ENCODE measurements around the gene SYNGAP1. TPM values are rescaled to one million over a fixed set of nuclear protein-coding genes. Genes with fewer than 3 reads are reported as not detected.
"Not testable (repeated sequence)": the region's sequence is repeated elsewhere in the genome, so short reads cannot be mapped to it uniquely, and the experiment has no call there.

Gene SYNGAP1
- total RNA-seq, 1 donor from 2014 or later: 56.6 TPM

- Mint-ChIP-seq H3K4me1 (ENCODE audit: low read depth) (peaks cover 43% of the 10 kb centered on the region), H3K36me3 (ENCODE audit: low read depth) (peaks cover 12% of the 10 kb centered on the region), H3K27me3 (ENCODE audit: insufficient read depth) (peaks cover 2% of the 10 kb centered on the region), H3K4me3 (peak overlapping the region; percentile 84), H3K9me3 (no peaks in the 10 kb centered on the region), H3K27ac (peak overlapping the region; percentile 94)
- intact Hi-C loops (cut with micrococcal nuclease): loop anchor here (1.0 to 5.0 kb wide), 20 partner anchors 19 to 1194 kb away; partner anchors contain the start of genes BAK1, BRD2, CUTA and ITPR3
- DNase-seq (ENCODE audit: low spot score): no peak
Measured at GRCh38 chr6:33390767-33391277, 29.0 kb upstream of the SYNGAP1 start.

GRCh38 chr6:33391278-33391921 lies 28.5 kb upstream of the SYNGAP1 start, which contains the start of gene KIFC1:
Gene KIFC1 (plus strand): TSS chr6:33391823. CDS start chr6:33391986, 163 bp downstream.
- peaks cover 47% of the 10 kb centered on the region for H3K4me1 Mint-ChIP-seq (ENCODE audit: low read depth)
- H3K9me3 Mint-ChIP-seq: no peaks in the 10 kb centered on the region
- peak; percentile 99 for DNase-seq (ENCODE audit: low spot score)
- H3K27ac Mint-ChIP-seq: peak within 1 kb of the TSS; percentile 94
- peaks cover 12% of the 10 kb centered on the region for H3K36me3 Mint-ChIP-seq (ENCODE audit: low read depth)
- peak within 1 kb of the TSS; percentile 84 for H3K4me3 Mint-ChIP-seq
- intact Hi-C loops (cut with micrococcal nuclease): loop anchor here (1.0 to 5.0 kb wide), 20 partner anchors 19 to 1194 kb away; partner anchors contain the start of genes BAK1, BRD2, CUTA and ITPR3
- H3K27me3 Mint-ChIP-seq (ENCODE audit: insufficient read depth): peaks cover 2% of the 10 kb centered on the region

GRCh38 chr6:33391922-33392594 lies 27.8 kb upstream of the SYNGAP1 start:
- Mint-ChIP-seq H3K27ac (peak overlapping the region; percentile 94), H3K4me3 (peak overlapping the region; percentile 84), H3K9me3 (no peaks in the 10 kb centered on the region), H3K4me1 (ENCODE audit: low read depth) (peaks cover 47% of the 10 kb centered on the region), H3K27me3 (ENCODE audit: insufficient read depth) (peaks cover 2% of the 10 kb centered on the region), H3K36me3 (ENCODE audit: low read depth) (peaks cover 12% of the 10 kb centered on the region)
- DNase-seq (ENCODE audit: low spot score): peak; percentile 21
- intact Hi-C loops (cut with micrococcal nuclease): loop anchor here (1.0 to 5.0 kb wide), 20 partner anchors 18 to 1195 kb away; partner anchors contain the start of genes BAK1, BRD2, CUTA and ITPR3

GRCh38 chr6:33392595-33392948 lies 27.3 kb upstream of the SYNGAP1 start:
- intact Hi-C loops (cut with micrococcal nuclease): loop anchor here (5.0 kb wide), 3 partner anchors 230 to 1195 kb away; partner anchors contain the start of genes ITPR3 and LEMD2
- H3K27me3 Mint-ChIP-seq (ENCODE audit: insufficient read depth): peaks cover 2% of the 10 kb centered on the region
- peaks cover 13% of the 10 kb centered on the region for H3K36me3 Mint-ChIP-seq (ENCODE audit: low read depth)
- peaks cover 50% of the 10 kb centered on the region for H3K4me1 Mint-ChIP-seq (ENCODE audit: low read depth)
- DNase-seq (ENCODE audit: low spot score): no peak
- peak overlapping the region; percentile 94 for H3K27ac Mint-ChIP-seq
- no peaks in the 10 kb centered on the region for H3K9me3 Mint-ChIP-seq
- peak overlapping the region; percentile 84 for H3K4me3 Mint-ChIP-seq

GRCh38 chr6:33392979-33393378 lies 26.9 kb upstream of the SYNGAP1 start:
- Mint-ChIP-seq H3K27ac (peak overlapping the region; percentile 94), H3K9me3 (no peaks in the 10 kb centered on the region), H3K4me1 (ENCODE audit: low read depth) (peaks cover 54% of the 10 kb centered on the region), H3K27me3 (ENCODE audit: insufficient read depth) (peaks cover 2% of the 10 kb centered on the region), H3K4me3 (peak overlapping the region; percentile 84), H3K36me3 (ENCODE audit: low read depth) (peaks cover 17% of the 10 kb centered on the region)
- intact Hi-C loops (cut with micrococcal nuclease): loop anchor here (5.0 kb wide), 3 partner anchors 229 to 1196 kb away; partner anchors contain the start of genes ITPR3 and LEMD2
- no peak for DNase-seq (ENCODE audit: low spot score)

GRCh38 chr6:33397541-33397940 lies 22.3 kb upstream of the SYNGAP1 start:
- Mint-ChIP-seq H3K9me3 (no peaks in the 10 kb centered on the region), H3K4me3 (no peak overlapping the region), H3K4me1 (ENCODE audit: low read depth) (peaks cover 41% of the 10 kb centered on the region), H3K36me3 (ENCODE audit: low read depth) (peaks cover 30% of the 10 kb centered on the region), H3K27me3 (ENCODE audit: insufficient read depth) (no peaks in the 10 kb centered on the region), H3K27ac (peak overlapping the region; percentile 66)
- intact Hi-C loops (cut with micrococcal nuclease): no loop called here
- DNase-seq (ENCODE audit: low spot score): no peak

- peaks cover 33% of the 10 kb centered on the region for H3K36me3 Mint-ChIP-seq (ENCODE audit: low read depth)
Measured at GRCh38 chr6:33398601-33399000, 21.3 kb upstream of the SYNGAP1 start.

GRCh38 chr6:33399881-33400280 lies 20.0 kb upstream of the SYNGAP1 start:
- intact Hi-C loops (cut with micrococcal nuclease); DNase-seq (ENCODE audit: low spot score); H3K9me3 Mint-ChIP-seq; H3K27ac Mint-ChIP-seq; H3K4me3 Mint-ChIP-seq; H3K27me3 Mint-ChIP-seq (ENCODE audit: insufficient read depth): not testable (repeated sequence)
- peaks cover 22% of the 10 kb centered on the region for H3K4me1 Mint-ChIP-seq (ENCODE audit: low read depth)
- H3K36me3 Mint-ChIP-seq (ENCODE audit: low read depth): peaks cover 42% of the 10 kb centered on the region

More at GRCh38 chr6:33398601-33399000, 21.3 kb upstream of the SYNGAP1 start:
- H3K9me3 Mint-ChIP-seq; H3K4me3 Mint-ChIP-seq; H3K27ac Mint-ChIP-seq; DNase-seq (ENCODE audit: low spot score); H3K27me3 Mint-ChIP-seq (ENCODE audit: insufficient read depth); intact Hi-C loops (cut with micrococcal nuclease): not testable (repeated sequence)
- peaks cover 33% of the 10 kb centered on the region for H3K4me1 Mint-ChIP-seq (ENCODE audit: low read depth)

GRCh38 chr6:33404884-33405283 lies 15.0 kb upstream of the SYNGAP1 start:
- no peak for DNase-seq (ENCODE audit: low spot score)
- Mint-ChIP-seq H3K4me1 (ENCODE audit: low read depth) (peaks cover 15% of the 10 kb centered on the region), H3K27ac (no peak overlapping the region), H3K9me3 (no peaks in the 10 kb centered on the region), H3K4me3 (no peak overlapping the region), H3K36me3 (ENCODE audit: low read depth) (peaks cover 61% of the 10 kb centered on the region), H3K27me3 (ENCODE audit: insufficient read depth) (no peaks in the 10 kb centered on the region)
- intact Hi-C loops (cut with micrococcal nuclease): no loop called here

GRCh38 chr6:33405386-33405940 lies 14.4 kb upstream of the SYNGAP1 start:
- H3K36me3 Mint-ChIP-seq (ENCODE audit: low read depth): peaks cover 56% of the 10 kb centered on the region
- no peak for DNase-seq (ENCODE audit: low spot score)
- no peaks in the 10 kb centered on the region for H3K27me3 Mint-ChIP-seq (ENCODE audit: insufficient read depth)
- no peak overlapping the region for H3K4me3 Mint-ChIP-seq
- peak overlapping the region; percentile 18 for H3K27ac Mint-ChIP-seq
- no peaks in the 10 kb centered on the region for H3K9me3 Mint-ChIP-seq
- H3K4me1 Mint-ChIP-seq (ENCODE audit: low read depth): peaks cover 18% of the 10 kb centered on the region
- intact Hi-C loops (cut with micrococcal nuclease): no loop called here

- no peak for DNase-seq (ENCODE audit: low spot score)
- no peaks in the 10 kb centered on the region for H3K9me3 Mint-ChIP-seq
- no peak overlapping the region for H3K27ac Mint-ChIP-seq
- no peak overlapping the region for H3K4me3 Mint-ChIP-seq
- H3K4me1 Mint-ChIP-seq (ENCODE audit: low read depth): peaks cover 18% of the 10 kb centered on the region
- H3K36me3 Mint-ChIP-seq (ENCODE audit: low read depth): peaks cover 52% of the 10 kb centered on the region
- intact Hi-C loops (cut with micrococcal nuclease): no loop called here
- H3K27me3 Mint-ChIP-seq (ENCODE audit: insufficient read depth): no peaks in the 10 kb centered on the region
Measured at GRCh38 chr6:33406126-33406525, 13.7 kb upstream of the SYNGAP1 start.

- DNase-seq (ENCODE audit: low spot score): no peak
- H3K27ac Mint-ChIP-seq: no peak overlapping the region
- H3K4me1 Mint-ChIP-seq (ENCODE audit: low read depth): peaks cover 26% of the 10 kb centered on the region
- intact Hi-C loops (cut with micrococcal nuclease): no loop called here
- no peaks in the 10 kb centered on the region for H3K9me3 Mint-ChIP-seq
- H3K4me3 Mint-ChIP-seq: no peak overlapping the region
- H3K36me3 Mint-ChIP-seq (ENCODE audit: low read depth): peaks cover 52% of the 10 kb centered on the region
- no peaks in the 10 kb centered on the region for H3K27me3 Mint-ChIP-seq (ENCODE audit: insufficient read depth)
Measured at GRCh38 chr6:33407132-33407718, 12.6 kb upstream of the SYNGAP1 start.

Measured in activated T-helper 1 cell treated with anti-CD3 and anti-CD28 coated beads, Interleukin-12 subunit alpha, Interleukin-12 subunit beta, Interleukin-2, Interleukin-4 antibody, amounts not matched to agents 30 ng/mL and 10 ng/mL and 1 ng/mL, durations not matched to agents 14 hours and 24 hours and 36 hours (primary cell).